CD4-positive, alpha-beta T cell (primary cell): ENCODE results near the gene PTPRN2. TPM values are rescaled to one million over a fixed set of nuclear protein-coding genes. Genes with fewer than 3 reads are reported as not detected.

Experiments
- ATAC-seq: fragments of 200-7000 bp; cut with Tn5 transposase; one replicate; pipeline ENCODE4 v1.10.0; 2022; ENCODE audit warnings: mild to moderate bottlenecking; ENCODE audit not compliant: poor library complexity
- CTCF ChIA-PET: fragments of 350-600 bp; sonication (Branson Sonifier 250); formaldehyde crosslinking; loops from one replicate; lab custom pipeline; 2021; ENCODE audit warnings: antibody characterized with exemption, inconsistent platforms; lab: Charles Lee
- POLR2A ChIA-PET: fragments of 350-600 bp; sonication (Branson Sonifier 250); formaldehyde crosslinking; loops from one replicate; lab custom pipeline; 2021; ENCODE audit warnings: antibody characterized with exemption, inconsistent platforms; lab: Charles Lee
- DNase-seq, 14 experiments: peaks; one replicate each; pipeline ENCODE4 v3.0.0-alpha.2; 2013 to 2020; ENCODE audit warnings: mixed read lengths in 2 of 14
- H3K27ac ChIP-seq, 2 donors: one replicate each; pipeline versions ENCODE4 v1.5.1 to v1.7.0; 2013; ENCODE audit warnings: low read length in 2 of 2, low read depth in 1 of 2, mild to moderate bottlenecking in 1 of 2
- H3K27me3 ChIP-seq, 2 experiments: 1 replicate in 1 of 2; 2 replicates in 1 of 2; pipeline versions ENCODE4 v1.6.1 to v1.7.0; 2013; ENCODE audit warnings: low read length in 2 of 2, control low read depth in 1 of 2, mild to moderate bottlenecking in 1 of 2, moderate library complexity in 1 of 2; ENCODE audit not compliant: insufficient read depth in 2 of 2, control insufficient read depth in 1 of 2
- H3K36me3 ChIP-seq: one replicate; pipeline ENCODE4 v1.6.1; 2013; ENCODE audit warnings: low read length, control low read depth; ENCODE audit not compliant: insufficient read depth
- H3K4me1 ChIP-seq: one replicate; pipeline ENCODE4 v1.6.1; 2013; ENCODE audit warnings: low read length, control low read depth; ENCODE audit not compliant: insufficient read depth
- H3K4me3 ChIP-seq: one replicate; pipeline ENCODE4 v1.5.1; 2013; ENCODE audit warnings: mild to moderate bottlenecking, low read length, moderate library complexity
- H3K9me3 ChIP-seq, 2 experiments: 1 replicate in 1 of 2; 2 replicates in 1 of 2; pipeline versions ENCODE4 v1.6.1 to v1.7.0; 2013; ENCODE audit warnings: low read length in 2 of 2, mild to moderate bottlenecking in 2 of 2, control low read depth in 1 of 2, moderate library complexity in 1 of 2; ENCODE audit not compliant: control insufficient read depth in 1 of 2, insufficient read depth in 1 of 2
- H3K27ac Mint-ChIP-seq: one replicate; pipeline ENCODE4 v1.8.0; 2020; ENCODE audit warnings: mixed read lengths
- H3K27me3 Mint-ChIP-seq: one replicate; pipeline ENCODE4 v1.8.0; 2021; ENCODE audit warnings: mixed read lengths
- H3K36me3 Mint-ChIP-seq: one replicate; pipeline ENCODE4 v1.8.0; 2021; ENCODE audit warnings: low read depth, mixed read lengths
- H3K4me1 Mint-ChIP-seq: one replicate; pipeline ENCODE4 v1.8.0; 2021; ENCODE audit warnings: low read depth, mixed read lengths
- H3K4me3 Mint-ChIP-seq: one replicate; pipeline ENCODE4 v1.8.0; 2020; ENCODE audit warnings: mild to moderate bottlenecking, mixed read lengths
- H3K9me3 Mint-ChIP-seq: one replicate; pipeline ENCODE4 v1.8.0; 2020; ENCODE audit warnings: mixed read lengths
- CTCF ChIP-seq: fragments of 200-600 bp; IDR thresholded peaks from one replicate; pipeline ENCODE4 v1.8.0; 2022; ENCODE audit warnings: antibody characterized with exemption, mild to moderate bottlenecking
- intact Hi-C, 2 experiments: fragments of 100-400 bp; cut with DNase I in 1 of 2; cut with micrococcal nuclease in 1 of 2; formaldehyde crosslinking; loops; one replicate each; pipeline versions ENCODE4 v1.15.1 to v1.9.0; 2023 to 2025; cut with DNase I, micrococcal nuclease
- total RNA-seq, 174 experiments: library from RNA in 2 of 174; stranded (reverse) in 2 of 174; gene quantifications; one replicate each; pipeline ENCODE4 v1.2.3 and lab custom pipeline; 2021 to 2026

Gene PTPRN2
- total RNA-seq, 2 experiments from 2014 or later, result 0.34 to 0.44 TPM

DNA sequence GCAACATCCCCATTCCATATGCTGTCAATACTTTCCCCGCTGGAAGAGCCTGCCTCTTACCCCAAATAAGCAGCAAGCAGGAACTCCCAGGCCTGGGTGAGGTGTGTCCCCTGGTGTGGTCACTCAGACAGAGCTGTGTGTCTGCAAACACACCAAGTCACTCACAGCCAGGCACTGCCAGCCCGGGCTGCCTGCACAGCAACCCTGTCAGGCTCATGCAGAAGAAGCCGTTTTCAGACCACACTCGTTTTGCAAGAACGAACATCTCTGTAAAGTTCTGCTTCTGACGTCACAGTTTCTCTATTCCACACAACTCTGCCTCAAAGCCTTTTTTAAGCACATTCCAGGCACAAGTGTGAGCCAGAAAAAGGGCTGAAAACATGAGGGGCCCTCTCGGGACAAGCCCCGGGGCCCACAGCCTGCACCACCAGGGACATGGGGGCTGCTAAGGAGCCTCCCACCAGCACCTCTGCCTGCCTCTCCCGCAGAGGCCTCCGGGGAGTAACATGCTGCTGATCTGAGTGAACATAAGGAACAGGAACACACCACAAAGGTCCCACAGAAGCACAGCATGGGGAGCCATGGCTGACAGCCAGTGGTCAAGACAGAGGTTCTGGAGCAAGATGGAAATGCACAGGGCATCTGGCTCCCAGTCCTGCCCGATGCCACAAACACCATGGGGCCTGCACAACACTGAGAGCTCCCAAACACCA is 11.4 kb downstream of the PTPRN2 start:
- Histone ChIP-seq H3K4me1 (no peaks in the 10 kb centered on the region), H3K27ac (no peak overlapping the region), H3K27me3 (peaks cover 0 to 5% of the 10 kb centered on the region in 2 experiments), H3K36me3 (no peaks in the 10 kb centered on the region), H3K9me3 (peaks cover 4 to 21% of the 10 kb centered on the region in 2 experiments), H3K4me3 (no peak overlapping the region)
- intact Hi-C loops, result no loop called here
- POLR2A ChIA-PET, result no interaction called here
- Mint-ChIP-seq H3K27ac (no peak overlapping the region), H3K27me3 (peaks cover 28% of the 10 kb centered on the region), H3K4me3 (no peak overlapping the region), H3K9me3 (peaks cover 12% of the 10 kb centered on the region), H3K36me3 (no peaks in the 10 kb centered on the region), H3K4me1 (no peaks in the 10 kb centered on the region)
- CTCF ChIA-PET, result no interaction called here
- no peak for ATAC-seq
- TF ChIP-seq CTCF, result no peak
- DNase-seq, result no peak

DNA sequence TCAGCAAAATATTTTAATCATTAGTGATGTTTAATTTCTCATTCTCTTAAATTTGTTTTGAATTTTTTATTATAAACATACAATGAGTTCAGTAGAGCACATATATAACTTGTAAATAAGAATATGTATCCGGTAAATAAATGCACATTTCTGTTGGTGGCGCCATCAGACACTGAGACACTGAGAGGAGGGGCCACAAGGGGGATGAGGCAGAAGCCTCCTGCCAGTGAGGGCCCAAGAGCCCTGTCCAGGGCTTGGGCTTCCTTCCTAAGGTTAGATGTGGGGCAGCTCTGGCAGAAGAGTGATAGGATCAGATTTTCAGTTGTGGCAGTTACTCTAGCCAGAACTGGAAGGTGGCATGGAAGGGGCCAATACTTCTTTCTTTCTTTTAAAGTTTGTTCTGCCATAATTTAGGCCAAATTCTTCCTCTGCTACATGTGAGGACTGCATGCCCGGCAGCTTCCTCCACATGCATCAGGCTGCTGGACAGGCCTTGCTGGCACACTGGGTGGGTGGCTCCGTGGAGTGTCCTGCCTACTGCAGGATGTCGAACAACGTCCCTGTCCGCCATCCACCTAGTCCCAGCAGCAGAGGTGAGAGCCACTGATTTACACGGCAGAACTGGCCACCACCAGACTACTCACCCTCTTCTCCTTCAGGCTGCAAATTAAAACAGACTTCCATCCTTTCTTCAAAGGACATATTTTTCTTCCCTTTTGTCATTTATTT is 13.2 kb downstream of the PTPRN2 start:
- TF ChIP-seq CTCF, result no peak
- intact Hi-C loops, result no loop called here
- Histone ChIP-seq H3K4me3 (no peak overlapping the region), H3K36me3 (no peaks in the 10 kb centered on the region), H3K4me1 (no peaks in the 10 kb centered on the region), H3K9me3 (peaks cover 7 to 13% of the 10 kb centered on the region in 2 experiments), H3K27ac (no peak overlapping the region), H3K27me3 (peaks cover 0 to 4% of the 10 kb centered on the region in 2 experiments)
- ChIA-PET POLR2A (no interaction called here), CTCF (no interaction called here)
- Mint-ChIP-seq H3K36me3 (no peaks in the 10 kb centered on the region), H3K4me1 (no peaks in the 10 kb centered on the region), H3K27ac (no peak overlapping the region), H3K4me3 (no peak overlapping the region), H3K9me3 (peaks cover 4% of the 10 kb centered on the region), H3K27me3 (peaks cover 20% of the 10 kb centered on the region)
- ATAC-seq (no peak), DNase-seq (no peak)

DNA sequence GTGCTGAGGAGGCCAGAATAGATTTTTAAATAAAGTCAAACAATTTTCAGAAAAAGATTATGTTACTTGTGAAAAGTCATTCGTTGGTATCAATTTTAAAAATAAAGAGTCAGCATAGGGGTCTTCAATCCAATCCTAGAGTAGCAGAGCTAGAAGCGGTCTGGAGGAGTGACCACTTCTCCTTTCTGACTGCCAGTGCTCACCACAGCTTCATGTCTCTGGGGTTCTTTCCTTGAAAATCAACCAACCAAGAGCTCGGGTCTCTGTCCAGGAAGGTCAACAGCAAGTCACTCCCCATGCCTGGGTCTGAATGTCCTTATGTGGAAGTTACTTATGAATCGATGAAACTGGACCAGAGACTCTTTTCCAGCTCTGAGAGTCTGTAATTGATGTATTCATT is 14.3 kb downstream of the PTPRN2 start:
- Mint-ChIP-seq H3K4me1 (no peaks in the 10 kb centered on the region), H3K4me3 (no peak overlapping the region), H3K9me3 (no peaks in the 10 kb centered on the region), H3K27me3 (peaks cover 29% of the 10 kb centered on the region), H3K27ac (no peak overlapping the region), H3K36me3 (no peaks in the 10 kb centered on the region)
- Histone ChIP-seq H3K9me3 (peaks cover 0 to 16% of the 10 kb centered on the region in 2 experiments), H3K4me3 (no peak overlapping the region), H3K4me1 (no peaks in the 10 kb centered on the region), H3K36me3 (no peaks in the 10 kb centered on the region), H3K27me3 (peaks cover 8% of the 10 kb centered on the region in 2 experiments), H3K27ac (no peak overlapping the region)
- DNase-seq (no peak), ATAC-seq (no peak)
- no peak for TF ChIP-seq CTCF
- ChIA-PET CTCF (no interaction called here), POLR2A (no interaction called here)
- intact Hi-C loops, result no loop called here
